Measurements from ENCODE around the gene CTXND1. TPM values are rescaled to one million over a fixed set of nuclear protein-coding genes. Genes with fewer than 3 reads are reported as not detected.

CTXND1 gene
- total RNA-seq, 2 experiments from 2014 or later: not detected

GRCh38 chr15:80251428-80252120, 439 bp downstream of the CTXND1 start:
- Mint-ChIP-seq H3K36me3 (ENCODE audit: low read depth) (no peaks in the 10 kb centered on the region), H3K4me3 (no peak overlapping the region), H3K9me3 (ENCODE audit: low read depth) (no peaks in the 10 kb centered on the region), H3K4me1 (peaks cover 8% of the 10 kb centered on the region), H3K27me3 (peaks cover 54% of the 10 kb centered on the region), H3K27ac (no peak overlapping the region)
- ChIA-PET CTCF (no interaction called here), POLR2A (no interaction called here)
- DNase-seq (peak; percentile 10), ATAC-seq (no peak)
- intact Hi-C loops (cut with DNase I, micrococcal nuclease): no loop called here

- ChIA-PET POLR2A (no interaction called here), CTCF (no interaction called here)
- peaks cover 50% of the 10 kb centered on the region for H3K27me3 Mint-ChIP-seq
- H3K9me3 Mint-ChIP-seq (ENCODE audit: low read depth): no peaks in the 10 kb centered on the region
- intact Hi-C loops (cut with DNase I, micrococcal nuclease): no loop called here
- peak overlapping the region; percentile 34 for H3K4me3 Mint-ChIP-seq
- DNase-seq (no peak), ATAC-seq (no peak)
- H3K27ac Mint-ChIP-seq: no peak overlapping the region
- H3K4me1 Mint-ChIP-seq: peaks cover 8% of the 10 kb centered on the region
- H3K36me3 Mint-ChIP-seq (ENCODE audit: low read depth): no peaks in the 10 kb centered on the region
These were observed 1.2 kb downstream of the CTXND1 start for GRCh38 chr15:80250614-80251427.

GRCh38 chr15:80249973-80250372, 2.0 kb downstream of the CTXND1 start:
- peaks cover 8% of the 10 kb centered on the region for H3K4me1 Mint-ChIP-seq
- H3K27me3 Mint-ChIP-seq: peaks cover 52% of the 10 kb centered on the region
- CTCF ChIA-PET: no interaction called here
- no peaks in the 10 kb centered on the region for H3K9me3 Mint-ChIP-seq (ENCODE audit: low read depth)
- intact Hi-C loops (cut with DNase I, micrococcal nuclease): no loop called here
- H3K27ac Mint-ChIP-seq: no peak overlapping the region
- no peak for ATAC-seq
- no peaks in the 10 kb centered on the region for H3K36me3 Mint-ChIP-seq (ENCODE audit: low read depth)
- POLR2A ChIA-PET: no interaction called here
- no peak for DNase-seq
- no peak overlapping the region for H3K4me3 Mint-ChIP-seq

- no peaks in the 10 kb centered on the region for H3K36me3 Mint-ChIP-seq (ENCODE audit: low read depth)
- intact Hi-C loops (cut with DNase I, micrococcal nuclease): no loop called here
These were observed 4.7 kb downstream of the CTXND1 start for GRCh38 chr15:80247320-80247719.

GRCh38 chr15:80246425-80246894, 5.6 kb downstream of the CTXND1 start:
- Mint-ChIP-seq H3K27me3 (peaks cover 45% of the 10 kb centered on the region), H3K36me3 (ENCODE audit: low read depth) (no peaks in the 10 kb centered on the region), H3K27ac (no peak overlapping the region), H3K9me3 (ENCODE audit: low read depth) (no peaks in the 10 kb centered on the region), H3K4me3 (no peak overlapping the region), H3K4me1 (peaks cover 6% of the 10 kb centered on the region)
- intact Hi-C loops (cut with DNase I, micrococcal nuclease): no loop called here
- CTCF ChIA-PET: no interaction called here
- DNase-seq (no peak), ATAC-seq (no peak)
- POLR2A ChIA-PET: no interaction called here

More at GRCh38 chr15:80247320-80247719, 4.7 kb downstream of the CTXND1 start:
- Mint-ChIP-seq H3K9me3 (ENCODE audit: low read depth) (no peaks in the 10 kb centered on the region), H3K27ac (no peak overlapping the region), H3K27me3 (peaks cover 41% of the 10 kb centered on the region), H3K4me3 (no peak overlapping the region), H3K4me1 (peaks cover 7% of the 10 kb centered on the region)
- ChIA-PET CTCF (no interaction called here), POLR2A (no interaction called here)
- no peak for DNase-seq
- no peak for ATAC-seq

- CTCF ChIA-PET: interaction anchor here (0.6 kb wide), 1 partner anchor 264 kb away, joined by 3 read pairs; no protein-coding TSS in a partner anchor
- DNase-seq (no peak), ATAC-seq (no peak)
- POLR2A ChIA-PET: no interaction called here
- Mint-ChIP-seq H3K27ac (no peak overlapping the region), H3K36me3 (ENCODE audit: low read depth) (no peaks in the 10 kb centered on the region), H3K27me3 (peaks cover 28% of the 10 kb centered on the region), H3K9me3 (ENCODE audit: low read depth) (no peaks in the 10 kb centered on the region), H3K4me3 (no peak overlapping the region), H3K4me1 (no peaks in the 10 kb centered on the region)
- intact Hi-C loops (cut with DNase I, micrococcal nuclease): no loop called here
These were observed 9.2 kb downstream of the CTXND1 start for GRCh38 chr15:80242802-80243201.

- peak; percentile 49 for DNase-seq
- H3K36me3 Mint-ChIP-seq (ENCODE audit: low read depth): no peaks in the 10 kb centered on the region
- H3K27me3 Mint-ChIP-seq: peaks cover 25% of the 10 kb centered on the region
These were observed 9.8 kb downstream of the CTXND1 start for GRCh38 chr15:80242132-80242769.

GRCh38 chr15:80241508-80241907, 10.5 kb downstream of the CTXND1 start:
- Mint-ChIP-seq H3K27ac (no peak overlapping the region), H3K9me3 (ENCODE audit: low read depth) (no peaks in the 10 kb centered on the region), H3K4me3 (no peak overlapping the region), H3K27me3 (peaks cover 23% of the 10 kb centered on the region), H3K4me1 (no peaks in the 10 kb centered on the region), H3K36me3 (ENCODE audit: low read depth) (no peaks in the 10 kb centered on the region)
- POLR2A ChIA-PET: no interaction called here
- ATAC-seq (no peak), DNase-seq (no peak)
- CTCF ChIA-PET: interaction anchor here (0.6 to 0.9 kb wide), 2 partner anchors 9 to 80 kb away, joined by 3 to 5 read pairs; no protein-coding TSS in a partner anchor
- intact Hi-C loops (cut with DNase I, micrococcal nuclease): no loop called here

More at GRCh38 chr15:80242132-80242769, 9.8 kb downstream of the CTXND1 start:
- ChIA-PET CTCF (interaction anchor here (0.6 kb wide), 1 partner anchor 264 kb away, joined by 3 read pairs; no protein-coding TSS in a partner anchor), POLR2A (no interaction called here)
- Mint-ChIP-seq H3K27ac (no peak overlapping the region), H3K4me3 (no peak overlapping the region), H3K4me1 (no peaks in the 10 kb centered on the region), H3K9me3 (ENCODE audit: low read depth) (no peaks in the 10 kb centered on the region)
- peak; percentile 49 for ATAC-seq
- intact Hi-C loops (cut with DNase I, micrococcal nuclease): no loop called here

- H3K9me3 Mint-ChIP-seq (ENCODE audit: low read depth): no peaks in the 10 kb centered on the region
- H3K36me3 Mint-ChIP-seq (ENCODE audit: low read depth): no peaks in the 10 kb centered on the region
- no peak overlapping the region for H3K4me3 Mint-ChIP-seq
- no peak overlapping the region for H3K27ac Mint-ChIP-seq
- ChIA-PET CTCF (interaction anchor here (0.6 to 0.8 kb wide), 2 partner anchors 10 to 36 kb away, joined by 3 to 4 read pairs; no protein-coding TSS in a partner anchor), POLR2A (no interaction called here)
- H3K27me3 Mint-ChIP-seq: peaks cover 25% of the 10 kb centered on the region
- no peaks in the 10 kb centered on the region for H3K4me1 Mint-ChIP-seq
- intact Hi-C loops (cut with DNase I, micrococcal nuclease): no loop called here
- DNase-seq: no peak
- no peak for ATAC-seq
These were observed 11.7 kb downstream of the CTXND1 start for GRCh38 chr15:80240276-80240675.

GRCh38 chr15:80234883-80235282, 17.1 kb downstream of the CTXND1 start:
- intact Hi-C loops (cut with DNase I, micrococcal nuclease): no loop called here
- Mint-ChIP-seq H3K4me3 (no peak overlapping the region), H3K9me3 (ENCODE audit: low read depth) (no peaks in the 10 kb centered on the region), H3K4me1 (no peaks in the 10 kb centered on the region), H3K27me3 (peaks cover 15% of the 10 kb centered on the region), H3K27ac (no peak overlapping the region), H3K36me3 (ENCODE audit: low read depth) (no peaks in the 10 kb centered on the region)
- ChIA-PET CTCF (interaction anchor here (0.7 to 1.5 kb wide), 2 partner anchors 22 to 757 kb away, joined by 3 to 4 read pairs; no protein-coding TSS in a partner anchor), POLR2A (no interaction called here)
- DNase-seq (peak; percentile 73), ATAC-seq (peak; percentile 39)

GRCh38 chr15:80233581-80233980, 18.4 kb downstream of the CTXND1 start:
- ChIA-PET CTCF (interaction anchor here (0.6 to 1.5 kb wide), 4 partner anchors 10 to 580 kb away, joined by 3 to 4 read pairs (median 3); no protein-coding TSS in a partner anchor), POLR2A (no interaction called here)
- intact Hi-C loops (cut with DNase I, micrococcal nuclease): no loop called here
- ATAC-seq: no peak
- no peak overlapping the region for H3K27ac Mint-ChIP-seq
- no peak for DNase-seq
- peaks cover 21% of the 10 kb centered on the region for H3K27me3 Mint-ChIP-seq
- H3K4me3 Mint-ChIP-seq: no peak overlapping the region
- H3K9me3 Mint-ChIP-seq (ENCODE audit: low read depth): no peaks in the 10 kb centered on the region
- H3K4me1 Mint-ChIP-seq: no peaks in the 10 kb centered on the region
- H3K36me3 Mint-ChIP-seq (ENCODE audit: low read depth): no peaks in the 10 kb centered on the region

Data from activated CD4-positive, alpha-beta T cell treated with anti-CD3 and anti-CD28 coated beads for 36 hours (primary cell).